GM20000 (cell line): ENCODE results near the gene PROS1.
"Not testable (repeated sequence)": the region's sequence is repeated elsewhere in the genome, so short reads cannot be mapped to it uniquely, and the experiment has no call there.

Experiments used
- DNase-seq: peaks from one replicate; pipeline ENCODE4 v3.0.0; 2012; ENCODE audit warnings: low spot score
- TF ChIP-seq, protein P1 (sequence below): IDR thresholded peaks from 2 replicates; pipeline ENCODE4 v1.5.1; 2012; ENCODE audit warnings: mild to moderate bottlenecking, control low read depth; ENCODE audit errors: extremely low read depth, missing control alignments

Gene PROS1

DNA sequence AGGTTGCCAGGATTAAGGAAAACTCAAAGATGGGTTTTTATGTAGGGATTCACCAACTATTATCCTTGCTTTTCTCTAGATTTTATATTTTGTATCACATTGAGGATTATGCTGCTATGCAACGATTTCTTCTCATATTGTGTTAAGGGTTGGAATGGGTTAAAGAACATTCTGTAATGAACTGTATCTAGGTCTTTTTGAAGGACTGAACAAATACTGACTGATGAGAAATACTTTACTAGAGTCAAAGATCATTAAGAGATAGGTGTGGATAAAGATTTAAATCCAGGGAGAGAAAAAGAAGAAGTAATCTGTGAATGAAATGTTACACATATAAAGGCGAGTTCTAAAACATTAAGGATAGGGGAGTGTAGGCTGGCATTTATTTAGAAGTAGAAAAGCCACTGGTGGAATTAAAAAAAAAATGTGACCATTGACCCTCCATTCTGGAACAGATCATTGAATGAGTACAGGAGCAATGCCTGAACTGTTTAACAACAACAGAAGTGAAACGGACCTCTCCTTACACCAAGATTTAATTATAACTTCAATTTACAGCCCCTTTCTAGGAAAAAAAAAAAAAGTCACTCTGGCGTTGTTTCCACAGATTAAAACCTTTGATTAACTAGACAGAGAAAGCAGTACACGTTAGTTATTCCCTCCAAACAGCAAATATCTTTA lies 39.2 kb downstream of the PROS1 start:
- no peak for DNase-seq
- TF ChIP-seq, protein P1, sequence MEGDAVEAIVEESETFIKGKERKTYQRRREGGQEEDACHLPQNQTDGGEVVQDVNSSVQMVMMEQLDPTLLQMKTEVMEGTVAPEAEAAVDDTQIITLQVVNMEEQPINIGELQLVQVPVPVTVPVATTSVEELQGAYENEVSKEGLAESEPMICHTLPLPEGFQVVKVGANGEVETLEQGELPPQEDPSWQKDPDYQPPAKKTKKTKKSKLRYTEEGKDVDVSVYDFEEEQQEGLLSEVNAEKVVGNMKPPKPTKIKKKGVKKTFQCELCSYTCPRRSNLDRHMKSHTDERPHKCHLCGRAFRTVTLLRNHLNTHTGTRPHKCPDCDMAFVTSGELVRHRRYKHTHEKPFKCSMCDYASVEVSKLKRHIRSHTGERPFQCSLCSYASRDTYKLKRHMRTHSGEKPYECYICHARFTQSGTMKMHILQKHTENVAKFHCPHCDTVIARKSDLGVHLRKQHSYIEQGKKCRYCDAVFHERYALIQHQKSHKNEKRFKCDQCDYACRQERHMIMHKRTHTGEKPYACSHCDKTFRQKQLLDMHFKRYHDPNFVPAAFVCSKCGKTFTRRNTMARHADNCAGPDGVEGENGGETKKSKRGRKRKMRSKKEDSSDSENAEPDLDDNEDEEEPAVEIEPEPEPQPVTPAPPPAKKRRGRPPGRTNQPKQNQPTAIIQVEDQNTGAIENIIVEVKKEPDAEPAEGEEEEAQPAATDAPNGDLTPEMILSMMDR: no peak

DNA sequence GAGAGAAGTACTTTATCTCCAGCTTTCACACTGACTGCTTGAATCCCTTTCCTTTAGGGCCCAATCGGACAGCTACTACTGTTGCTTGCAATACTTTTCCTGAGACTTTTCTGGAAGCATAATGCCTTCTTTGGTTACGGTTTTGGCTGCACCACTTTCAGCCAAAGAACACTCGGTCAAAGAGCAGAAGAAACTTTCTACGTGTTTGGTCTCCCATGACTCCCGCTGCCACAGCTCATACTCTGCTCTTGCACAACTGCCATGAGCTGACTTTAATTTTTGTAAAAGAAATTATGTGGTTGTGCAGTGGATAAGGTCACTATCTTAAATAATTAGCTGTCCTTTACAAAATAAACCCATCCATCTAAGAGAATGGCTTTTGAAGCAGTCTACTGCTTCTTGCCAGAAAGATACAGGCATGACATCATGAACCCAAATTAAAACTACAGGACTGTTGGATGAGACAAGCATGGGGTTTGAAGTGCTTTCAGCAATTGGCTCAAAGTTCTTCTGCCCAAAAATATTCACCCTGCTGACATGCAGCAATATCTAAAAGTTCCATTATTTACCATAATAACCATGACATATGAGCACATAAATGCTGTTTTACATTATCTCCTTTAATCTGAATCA lies 42.0 kb downstream of the PROS1 start:
- no peak for DNase-seq

DNA sequence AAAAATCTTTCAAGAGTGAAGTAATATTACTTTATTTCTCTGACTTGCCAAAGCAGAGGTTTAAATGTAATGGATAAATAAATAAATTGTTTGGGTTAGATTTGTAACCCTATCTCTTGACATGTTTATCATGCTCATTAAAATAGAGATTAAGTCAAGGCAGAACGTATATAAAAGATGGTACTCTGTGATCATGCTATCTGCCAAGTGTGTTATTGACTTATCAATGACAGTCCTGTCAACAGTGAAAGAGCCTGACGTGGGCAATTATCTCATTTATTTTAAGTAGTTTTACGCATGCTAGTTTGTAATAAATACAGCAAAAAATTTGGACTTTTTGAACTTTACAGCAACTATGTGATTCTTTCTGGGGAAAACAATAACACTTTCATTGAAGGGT lies 43.7 kb downstream of the PROS1 start:
- no peak for DNase-seq
- TF ChIP-seq, protein P1: no peak

More for the DNA sequence above, 42.0 kb downstream of the PROS1 start:
- TF ChIP-seq, protein P1: no peak

DNA sequence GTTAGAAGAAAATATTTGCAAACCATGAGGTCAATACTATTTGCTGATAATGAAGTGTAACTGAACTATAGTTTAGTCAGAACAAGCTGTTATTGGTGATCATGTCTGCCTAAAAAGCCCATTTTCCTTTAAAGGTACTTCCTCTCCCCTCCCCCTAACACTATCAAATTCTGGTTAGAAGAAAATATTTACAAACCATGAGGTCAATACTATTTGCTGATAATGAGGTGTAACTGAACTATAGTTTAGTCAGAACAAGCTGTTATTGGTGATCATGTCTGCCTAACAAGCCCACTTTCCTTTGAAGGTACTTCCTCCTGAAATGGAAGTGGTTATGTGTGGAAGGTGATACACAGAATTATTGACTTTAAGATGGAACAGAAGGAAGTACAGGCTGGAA lies 46.9 kb downstream of the PROS1 start:
- DNase-seq: no peak
- TF ChIP-seq, protein P1: no peak

DNA sequence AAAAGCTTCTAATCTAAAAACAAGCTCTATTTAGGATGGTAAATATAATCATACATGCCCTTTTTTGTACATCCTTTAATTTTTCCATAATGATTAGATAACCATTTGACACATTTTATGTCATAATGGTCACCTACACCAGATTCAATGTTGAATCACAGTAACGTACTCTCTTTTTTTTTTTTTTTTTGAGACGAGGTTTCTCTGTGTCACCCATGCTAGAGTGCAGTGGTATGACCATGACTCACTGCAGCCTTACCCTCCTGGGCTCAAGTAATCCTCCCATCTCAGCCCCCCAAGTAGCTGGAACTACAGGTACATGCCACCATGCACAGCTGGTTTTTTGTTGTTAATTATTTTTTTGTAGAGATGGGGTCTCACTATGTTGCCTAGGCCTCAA lies 49.2 kb downstream of the PROS1 start:
- no peak for DNase-seq
- TF ChIP-seq, protein P1: no peak

DNA sequence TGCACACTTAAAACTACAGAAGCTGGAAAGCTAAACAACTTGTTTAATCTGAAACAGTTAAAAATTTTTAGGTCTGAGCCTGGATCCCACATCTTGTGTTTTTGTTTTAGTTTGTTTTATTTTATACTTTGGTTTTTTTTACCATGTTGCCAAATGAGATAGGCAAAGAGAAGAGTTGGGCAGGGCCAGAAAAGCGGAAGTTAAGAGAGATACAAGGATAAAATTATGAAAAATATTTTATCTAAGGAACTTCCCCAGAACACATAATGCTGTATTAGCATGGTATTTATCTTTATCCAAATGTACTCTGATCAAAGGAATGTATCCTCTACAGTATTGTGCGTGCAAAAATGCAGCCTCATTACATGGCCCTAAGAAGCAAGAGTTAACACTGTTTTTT lies 50.7 kb downstream of the PROS1 start:
- TF ChIP-seq, protein P1: no peak

DNA sequence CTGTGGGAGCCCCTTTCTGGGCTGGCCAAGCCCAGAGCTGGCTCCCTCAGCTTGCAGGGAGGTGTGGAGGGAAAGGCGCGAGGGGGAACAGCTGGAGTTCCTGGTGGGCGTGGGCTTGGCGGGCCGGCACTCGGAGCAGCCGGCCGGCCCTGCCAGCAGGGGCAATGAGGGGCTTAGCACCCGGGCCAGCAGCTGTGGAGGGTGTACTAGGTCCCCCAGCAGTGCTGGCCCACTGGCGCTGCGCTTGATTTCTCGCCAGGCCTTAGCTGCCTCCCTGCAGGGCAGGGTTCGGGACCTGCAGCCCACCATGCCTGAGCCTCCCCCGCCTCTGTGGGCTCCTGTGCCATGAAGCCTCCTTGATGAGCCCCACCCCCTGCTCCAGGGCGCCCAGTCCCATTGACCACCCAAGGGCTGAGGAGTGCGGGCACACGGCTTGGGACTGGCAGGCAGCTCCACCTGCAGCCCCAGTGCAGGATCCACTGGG lies 56.1 kb downstream of the PROS1 start:
- DNase-seq: not testable (repeated sequence)

More for the DNA sequence above, 50.7 kb downstream of the PROS1 start:
- DNase-seq: no peak

DNA sequence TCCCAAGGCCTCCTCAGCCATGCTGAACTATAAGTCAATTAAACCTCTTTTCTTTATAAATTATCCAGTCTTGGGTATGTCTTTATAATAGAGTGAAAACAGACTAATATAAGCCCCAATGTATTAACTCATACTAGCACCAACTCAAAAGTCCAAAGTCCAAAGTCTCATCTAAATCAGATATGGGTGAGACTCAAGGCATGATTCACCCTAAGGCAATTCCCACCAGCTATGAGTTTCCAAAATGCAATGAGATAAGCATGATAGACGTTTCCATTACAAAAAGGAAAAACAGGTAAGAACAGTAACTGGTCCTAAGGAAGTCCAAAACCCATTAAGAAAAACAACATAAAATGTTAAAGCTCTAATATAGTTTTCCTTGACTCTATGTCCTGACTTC lies 60.1 kb downstream of the PROS1 start:
- not testable (repeated sequence) for DNase-seq
